OCI-LY1 (cell line): ENCODE results near the gene ATP8B2.
"Not testable (repeated sequence)": the region's sequence is repeated elsewhere in the genome, so short reads cannot be mapped to it uniquely, and the experiment has no call there.

Experiments used
- H2AFZ ChIP-seq: fragments of 200-600 bp; sonication (generic), shearing (Covaris generic); 2 replicates; pipeline ENCODE4 v1.6.0; 2014; ENCODE audit warnings: antibody characterized with exemption, mild to moderate bottlenecking, low read length
- H3F3A ChIP-seq: fragments of 200-600 bp; sonication (generic), shearing (Covaris generic); 2 replicates; pipeline ENCODE4 v1.6.0; 2014; ENCODE audit warnings: mild to moderate bottlenecking, antibody characterized with exemption, low read length, moderate library complexity; ENCODE audit not compliant: insufficient read depth
- H3K27ac ChIP-seq: fragments of 200-600 bp; sonication (generic); 2 replicates; pipeline ENCODE4 v1.5.1; 2014; ENCODE audit warnings: low read length, mixed run types, mild to moderate bottlenecking, low read depth; ENCODE audit not compliant: poor library complexity, severe bottlenecking
- H3K27me3 ChIP-seq: fragments of 200-600 bp; sonication (generic); 2 replicates; pipeline ENCODE4 v1.6.0; 2014; ENCODE audit warnings: antibody characterized with exemption, mild to moderate bottlenecking, low read length, moderate library complexity; ENCODE audit not compliant: insufficient read depth
- H3K36me3 ChIP-seq: fragments of 200-600 bp; sonication (generic); 2 replicates; pipeline ENCODE4 v1.6.1; 2014; ENCODE audit warnings: mild to moderate bottlenecking, antibody characterized with exemption, low read length, moderate library complexity, mixed read lengths; ENCODE audit not compliant: insufficient read depth
- H3K4me1 ChIP-seq: fragments of 200-600 bp; sonication (generic); 2 replicates; pipeline ENCODE4 v1.5.1; 2014; ENCODE audit warnings: mild to moderate bottlenecking, low read length, moderate library complexity; ENCODE audit not compliant: insufficient read depth, severe bottlenecking
- H3K4me2 ChIP-seq: fragments of 200-600 bp; sonication (generic), shearing (Covaris generic); 2 replicates; pipeline ENCODE4 v1.6.1; 2014; ENCODE audit warnings: low read length
- H3K4me3 ChIP-seq: fragments of 200-600 bp; sonication (generic); 2 replicates; pipeline ENCODE4 v1.5.1; 2014; ENCODE audit warnings: low read length, low read depth, mild to moderate bottlenecking, mixed read lengths; ENCODE audit not compliant: poor library complexity, severe bottlenecking
- H3K79me2 ChIP-seq: fragments of 200-600 bp; shearing (Covaris generic); 2 replicates; pipeline ENCODE4 v1.6.1; 2016; ENCODE audit warnings: mixed run types, low read length, mixed read lengths; ENCODE audit not compliant: insufficient read depth
- H3K9ac ChIP-seq: fragments of 200-600 bp; sonication (generic), shearing (Covaris generic); 2 replicates; pipeline ENCODE4 v1.6.1; 2014; ENCODE audit warnings: mild to moderate bottlenecking, low read length, mixed read lengths
- H3K9me2 ChIP-seq: fragments of 200-600 bp; sonication (generic), shearing (Covaris generic); 2 replicates; pipeline ENCODE4 v1.6.1; 2014; ENCODE audit warnings: low read depth, mild to moderate bottlenecking, low read length, mixed read lengths
- H3K9me3 ChIP-seq: fragments of 200-600 bp; shearing (Covaris generic); 2 replicates; pipeline ENCODE4 v1.6.1; 2014; ENCODE audit warnings: low read length, mixed read lengths
- H4K20me1 ChIP-seq: fragments of 200-600 bp; sonication (generic), shearing (Covaris generic); 2 replicates; pipeline ENCODE4 v1.6.0; 2016; ENCODE audit warnings: mild to moderate bottlenecking, low read length; ENCODE audit not compliant: insufficient read depth
- CTCF ChIP-seq: fragments of 200-600 bp; sonication (generic), shearing (Covaris generic); IDR thresholded peaks from 2 replicates; pipeline ENCODE4 v1.5.1; 2017; ENCODE audit warnings: mild to moderate bottlenecking, antibody characterized with exemption, low read length, moderate library complexity, mixed read lengths
- EZH2 ChIP-seq: fragments of 200-600 bp; sonication (generic), shearing (Covaris generic); IDR thresholded peaks from 2 replicates; pipeline ENCODE4 v1.8.0; 2017; ENCODE audit warnings: borderline replicate concordance, mixed run types, mild to moderate bottlenecking, antibody characterized with exemption, low read length, moderate library complexity, mixed read lengths

Gene ATP8B2

GRCh38 chr1:154312229-154313065 is 12.9 kb upstream of the ATP8B2 start:
- H3K4me3 ChIP-seq, H3K9me3 ChIP-seq, H2AFZ ChIP-seq, H3F3A ChIP-seq, H3K9ac ChIP-seq, H3K4me2 ChIP-seq, H3K4me1 ChIP-seq, H3K27ac ChIP-seq, H4K20me1 ChIP-seq, H3K27me3 ChIP-seq, H3K9me2 ChIP-seq, H3K36me3 ChIP-seq, H3K79me2 ChIP-seq: not testable (repeated sequence)

- Histone ChIP-seq H3K4me2 (no peak overlapping the region), H3F3A (no peaks in the 10 kb centered on the region), H3K79me2 (no peaks in the 10 kb centered on the region), H3K27ac (no peak overlapping the region), H3K36me3 (no peaks in the 10 kb centered on the region; the same call in 1 of the 2 replicates), H3K9me2 (no peaks in the 10 kb centered on the region), H4K20me1 (no peaks in the 10 kb centered on the region), H3K4me3 (no peak overlapping the region), H3K9me3 (peaks cover 8% of the 10 kb centered on the region; the same call in 1 of the 2 replicates), H3K4me1 (no peaks in the 10 kb centered on the region), H3K9ac (no peak overlapping the region), H2AFZ (no peak overlapping the region), H3K27me3 (peaks cover 5% of the 10 kb centered on the region)
- no peak for TF ChIP-seq CTCF
These were observed 12.3 kb upstream of the ATP8B2 start for GRCh38 chr1:154313066-154313356.

- not testable (repeated sequence) for H3K9me2 ChIP-seq, H3F3A ChIP-seq, H3K27me3 ChIP-seq, H3K9me3 ChIP-seq, H3K79me2 ChIP-seq, H3K9ac ChIP-seq, H2AFZ ChIP-seq, H3K4me2 ChIP-seq, H3K4me3 ChIP-seq, H3K36me3 ChIP-seq, H4K20me1 ChIP-seq, H3K4me1 ChIP-seq, H3K27ac ChIP-seq
These were observed 11.1 kb upstream of the ATP8B2 start for GRCh38 chr1:154314226-154314625.

GRCh38 chr1:154316704-154317103 is 8.6 kb upstream of the ATP8B2 start:
- TF ChIP-seq EZH2 (no peak), CTCF (no peak)
- H3K4me3 ChIP-seq: no peak overlapping the region
- no peaks in the 10 kb centered on the region for H3F3A ChIP-seq
- no peak overlapping the region for H3K4me2 ChIP-seq
- H3K79me2 ChIP-seq: no peaks in the 10 kb centered on the region
- no peak overlapping the region for H3K27ac ChIP-seq
- H3K9me2 ChIP-seq: no peaks in the 10 kb centered on the region
- H3K36me3 ChIP-seq: no peaks in the 10 kb centered on the region; the same call in 1 of the 2 replicates
- H4K20me1 ChIP-seq: no peaks in the 10 kb centered on the region
- H3K27me3 ChIP-seq: no peaks in the 10 kb centered on the region; the same call in 1 of the 2 replicates
- no peak overlapping the region for H3K9ac ChIP-seq
- no peak overlapping the region for H2AFZ ChIP-seq
- H3K4me1 ChIP-seq: no peaks in the 10 kb centered on the region
- peaks cover 8% of the 10 kb centered on the region; the same call in 1 of the 2 replicates for H3K9me3 ChIP-seq
